ENCODE data around the gene MAGEA12. TPM values are rescaled to one million over a fixed set of nuclear protein-coding genes. Genes with fewer than 3 reads are reported as not detected.
"Not testable (repeated sequence)": the region's sequence is repeated elsewhere in the genome, so short reads cannot be mapped to it uniquely, and the experiment has no call there.

Gene MAGEA12
- total RNA-seq, 1 donor from 2014 or later: not detected

- DNase-seq: not testable (repeated sequence)
These were observed 33.0 kb downstream of the MAGEA12 start for GRCh38 chrX:152766562-152766961.

GRCh38 chrX:152769549-152770289 is 36.2 kb downstream of the MAGEA12 start, which contains the start of gene MAGEA6:
MAGEA6 (minus strand) TSS chrX:152769689; CDS start chrX:152767650, 2,039 bp downstream.
- DNase-seq: not testable (repeated sequence)

- DNase-seq: not testable (repeated sequence)
These were observed 53.5 kb downstream of the MAGEA12 start for GRCh38 chrX:152787062-152787461.

Other genes with a start within 250 kb of the MAGEA12 start
- gene GABRQ, start 95.9 kb upstream of the MAGEA12 start, total RNA-seq: 0.47 TPM
- gene MAGEA3, start 35.0 kb upstream of the MAGEA12 start, total RNA-seq: not detected
- gene CSAG2, start 24.5 kb upstream of the MAGEA12 start, total RNA-seq: not detected
- not detected for gene MAGEA2B, start 19.1 kb upstream of the MAGEA12 start, total RNA-seq
- gene CSAG1, start within 50 bp of the MAGEA12 start, total RNA-seq: not detected
- gene MAGEA2, start 20.1 kb downstream of the MAGEA12 start, total RNA-seq: not detected
- not detected for gene CSAG3, start 25.5 kb downstream of the MAGEA12 start, total RNA-seq
- not detected for gene MAGEA6, start 35.9 kb downstream of the MAGEA12 start, total RNA-seq
- 24.2 TPM for gene CETN2, start 97.0 kb downstream of the MAGEA12 start, total RNA-seq
- gene NSDHL, start 97.3 kb downstream of the MAGEA12 start, total RNA-seq: 14.5 TPM
- gene ZNF185, start 164.3 kb downstream of the MAGEA12 start, total RNA-seq: 2.3 TPM

Data from occipital lobe (tissue), 2 donors.